Stimulated activated CD8-positive, alpha-beta memory T cell treated with anti-CD3 and anti-CD28 coated beads, Interleukin-2, amount 100 ng/mL, for 48 hours (primary cell): ENCODE results near the gene MAB21L1.

Experiments
- DNase-seq, 2 donors: peaks; one replicate each; pipeline ENCODE4 v3.0.0-alpha.2; 2020; ENCODE audit warnings: low read depth in 2 of 2

The MAB21L1 gene

GRCh38 chr13:35479706-35480105 is 3.2 kb upstream of the MAB21L1 start:
- DNase-seq: no peak

- no peak for DNase-seq
Measured at GRCh38 chr13:35479038-35479492, 2.6 kb upstream of the MAB21L1 start.

- no peak for DNase-seq
Measured at GRCh38 chr13:35478271-35479037, 2.0 kb upstream of the MAB21L1 start.

GRCh38 chr13:35477386-35477946 is 977 bp upstream of the MAB21L1 start:
- no peak for DNase-seq

GRCh38 chr13:35475212-35475959 is 1.1 kb downstream of the MAB21L1 start:
- no peak for DNase-seq

GRCh38 chr13:35474496-35475211 is 1.8 kb downstream of the MAB21L1 start:
- no peak for DNase-seq

- no peak for DNase-seq
Measured at GRCh38 chr13:35473802-35474201, 2.7 kb downstream of the MAB21L1 start.

- no peak for DNase-seq
Measured at GRCh38 chr13:35473206-35473775, 3.2 kb downstream of the MAB21L1 start.

GRCh38 chr13:35472323-35472881 is 4.1 kb downstream of the MAB21L1 start:
- no peak for DNase-seq

GRCh38 chr13:35471706-35472322 is 4.7 kb downstream of the MAB21L1 start:
- no peak for DNase-seq

- no peak for DNase-seq
Measured at GRCh38 chr13:35470671-35471661, 5.5 kb downstream of the MAB21L1 start.

- no peak for DNase-seq
Measured at GRCh38 chr13:35469806-35470525, 6.5 kb downstream of the MAB21L1 start.

GRCh38 chr13:35468195-35468594 is 8.3 kb downstream of the MAB21L1 start:
- DNase-seq: no peak

GRCh38 chr13:35465371-35465770 is 11.1 kb downstream of the MAB21L1 start:
- no peak for DNase-seq

GRCh38 chr13:35460061-35460460 is 16.4 kb downstream of the MAB21L1 start:
- DNase-seq: no peak

GRCh38 chr13:35457258-35457657 is 19.2 kb downstream of the MAB21L1 start:
- no peak for DNase-seq

- DNase-seq: no peak
Measured at GRCh38 chr13:35455022-35455421, 21.5 kb downstream of the MAB21L1 start.

- DNase-seq: no peak
Measured at GRCh38 chr13:35449821-35450220, 26.7 kb downstream of the MAB21L1 start.

- no peak for DNase-seq
Measured at GRCh38 chr13:35448465-35448864, 28.0 kb downstream of the MAB21L1 start.
